Measurements from ENCODE around the gene HAUS5.

GRCh38 chr19:35643255-35644205, 31.0 kb downstream of the HAUS5 start:
- no peak for TF ChIP-seq CTCF (IDR thresholded peaks at IDR 0.05 in 8 of 11, conservative IDR thresholded peaks at IDR 0.05 in 3 of 11)
- peak; percentile 12 to 67 (median 51) for TF ChIP-seq POLR2A (IDR thresholded peaks at IDR 0.05)
